NT2/D1 (cell line): ENCODE data around the gene KCNQ1.

Experiments used
- SUZ12 ChIP-seq: IDR thresholded peaks from 2 replicates; pipeline ENCODE4 v1.6.1; 2011; ENCODE audit not compliant: insufficient read length, insufficient read depth; ENCODE audit errors: extremely low read depth
- YY1 ChIP-seq: IDR thresholded peaks from 2 replicates; pipeline ENCODE4 v1.6.1; 2011; ENCODE audit not compliant: insufficient read length, insufficient read depth
- ZNF274 ChIP-seq: IDR thresholded peaks from 2 replicates; pipeline ENCODE4 v1.6.1; 2011; ENCODE audit warnings: mild to moderate bottlenecking, low read depth, low read length

DNA sequence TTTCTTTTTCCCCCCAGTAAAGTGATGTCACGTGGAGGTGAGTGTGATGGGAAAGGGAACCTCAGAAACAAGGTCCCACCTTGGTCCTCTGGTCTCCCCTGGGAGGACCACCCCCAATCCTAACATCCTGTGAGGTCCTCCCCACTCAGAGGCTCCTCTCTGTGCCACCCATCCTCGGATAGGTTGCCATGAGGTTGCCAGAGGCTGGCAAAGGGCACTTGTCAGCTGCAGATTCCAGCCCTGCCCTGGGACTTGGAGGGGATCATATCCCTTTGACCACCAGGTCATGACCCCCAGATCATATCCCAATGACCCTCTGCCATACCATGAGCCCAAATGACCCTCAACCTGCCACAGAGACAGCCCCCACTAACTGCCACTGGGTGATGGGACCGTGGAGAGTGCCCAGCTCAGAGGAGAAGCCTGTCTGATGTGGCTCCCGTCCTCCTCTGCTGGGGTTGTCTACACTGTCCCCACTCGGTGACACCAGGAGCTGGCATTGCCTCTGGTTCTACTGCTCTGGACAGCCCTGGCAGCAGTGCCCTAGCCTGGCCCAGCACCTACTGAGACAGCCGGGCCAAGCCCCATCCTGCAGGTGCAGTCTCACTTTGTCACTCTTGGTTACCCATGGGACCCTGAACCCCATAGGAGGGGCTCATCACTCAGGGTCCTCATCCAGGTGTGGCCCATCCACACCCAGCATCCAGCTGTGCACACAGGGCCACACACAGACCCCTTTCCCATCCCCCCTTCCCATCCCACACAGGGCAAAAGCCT is 345.2 kb downstream of the KCNQ1 start:
- TF ChIP-seq YY1 (no peak), ZNF274 (no peak), SUZ12 (no peak)
